GM21528 (cell line): ENCODE data around the gene SRBD1.
"Not testable (repeated sequence)": the region's sequence is repeated elsewhere in the genome, so short reads cannot be mapped to it uniquely, and the experiment has no call there.

Experiments
- ATAC-seq: cut with Tn5 transposase; IDR thresholded peaks from one replicate; pipeline ENCODE4 v1.9.1; 2021; ENCODE audit warnings: mild to moderate bottlenecking, moderate library complexity; ENCODE audit not compliant: unreplicated experiment, low FRiP score

SRBD1 gene

DNA sequence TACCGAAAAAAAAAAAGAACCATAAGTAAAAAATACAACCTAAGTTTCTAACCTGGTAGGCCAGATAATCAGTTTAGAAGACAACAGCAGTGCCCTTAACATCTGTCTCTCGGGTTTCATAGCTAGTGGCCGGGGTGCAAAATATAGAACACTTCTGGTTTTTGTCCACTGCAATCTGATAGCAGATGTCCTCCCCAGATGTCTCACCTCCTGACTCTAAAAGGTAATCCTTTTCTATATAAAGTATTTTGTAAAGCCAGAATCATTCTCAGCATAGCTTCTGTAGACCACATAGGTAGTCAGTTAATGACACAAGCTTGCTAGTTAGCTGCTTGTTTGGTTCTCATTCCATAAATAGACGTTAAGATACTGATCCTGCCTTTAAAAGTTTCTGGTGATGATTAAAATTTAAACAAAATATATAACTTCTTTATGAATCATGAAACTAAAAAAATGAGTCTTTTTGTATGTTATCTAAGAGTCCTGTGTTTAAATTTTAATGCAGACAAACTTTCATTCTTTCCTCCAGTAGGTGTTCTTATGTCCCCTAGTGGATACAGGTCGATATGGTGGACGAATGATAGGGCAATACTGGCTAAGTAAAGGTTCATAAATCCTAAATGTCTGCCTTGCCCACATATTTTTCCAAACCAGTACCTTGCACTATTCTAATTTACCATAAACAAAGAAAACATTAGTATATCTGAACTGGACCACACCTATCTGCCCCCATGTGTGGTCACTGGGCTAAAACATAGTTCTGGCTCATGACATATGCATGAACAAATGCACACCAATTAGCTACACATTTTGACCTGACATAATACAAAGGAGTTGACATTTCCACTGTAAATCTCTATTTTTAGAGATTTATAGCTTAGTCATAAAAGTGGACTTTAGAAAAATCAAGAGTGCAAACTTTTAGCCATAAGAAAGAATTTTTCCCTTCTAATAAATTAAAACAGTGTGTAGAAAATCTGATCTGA lies 171.0 kb downstream of the SRBD1 start:
- ATAC-seq: no peak

DNA sequence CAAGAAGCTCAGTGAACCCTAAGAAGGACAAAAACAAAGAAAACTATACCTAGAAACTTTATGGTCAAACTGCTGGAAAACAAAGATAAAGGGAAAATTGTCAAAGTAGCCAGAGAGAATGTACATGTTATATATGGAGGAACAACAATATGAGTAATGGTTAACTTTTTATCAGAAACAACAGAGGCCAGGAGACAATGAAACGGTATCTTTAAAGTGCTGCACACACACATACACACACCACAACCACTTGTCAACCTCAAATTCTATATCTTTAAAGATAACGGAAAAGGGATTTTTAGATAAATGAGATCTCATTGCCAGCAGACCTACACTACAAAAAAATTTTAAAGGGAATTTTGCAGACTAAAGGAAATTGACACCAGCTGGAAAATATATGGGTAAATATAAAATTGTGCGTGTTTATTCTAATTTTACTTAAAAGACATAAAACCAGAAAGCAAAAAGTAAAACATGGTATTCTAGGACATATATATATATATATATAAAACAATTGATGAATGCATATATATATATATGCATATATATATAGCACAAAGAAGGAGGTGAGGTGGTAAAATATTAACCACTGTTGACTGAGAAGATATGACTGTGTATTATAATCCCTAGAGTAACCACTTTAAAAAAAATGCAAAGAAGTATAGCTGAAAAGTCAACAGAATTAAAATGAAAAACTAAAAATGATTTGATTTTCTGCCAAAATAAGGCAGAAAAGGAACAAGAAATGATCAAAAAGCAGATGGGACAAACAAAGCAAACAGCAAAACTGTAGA lies 172.0 kb downstream of the SRBD1 start:
- ATAC-seq: no peak

DNA sequence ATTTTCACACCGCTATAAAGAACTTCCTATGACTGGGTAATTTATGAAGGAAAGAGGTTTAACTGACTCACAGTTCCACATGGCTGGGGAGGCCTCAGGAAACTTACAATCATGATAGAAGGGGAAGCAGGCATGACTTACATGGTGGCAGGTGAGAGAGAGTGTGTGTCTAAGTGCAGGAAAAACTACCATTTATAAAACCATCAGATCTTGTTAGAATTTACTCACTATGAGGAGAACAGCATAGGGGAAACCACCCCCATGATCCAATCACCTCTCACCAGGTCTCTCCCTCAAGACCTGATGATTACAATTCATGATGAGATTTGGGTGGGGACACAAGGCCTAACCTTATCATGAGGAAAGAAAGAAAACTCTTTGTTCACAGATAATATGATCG lies 174.6 kb downstream of the SRBD1 start:
- no peak for ATAC-seq

DNA sequence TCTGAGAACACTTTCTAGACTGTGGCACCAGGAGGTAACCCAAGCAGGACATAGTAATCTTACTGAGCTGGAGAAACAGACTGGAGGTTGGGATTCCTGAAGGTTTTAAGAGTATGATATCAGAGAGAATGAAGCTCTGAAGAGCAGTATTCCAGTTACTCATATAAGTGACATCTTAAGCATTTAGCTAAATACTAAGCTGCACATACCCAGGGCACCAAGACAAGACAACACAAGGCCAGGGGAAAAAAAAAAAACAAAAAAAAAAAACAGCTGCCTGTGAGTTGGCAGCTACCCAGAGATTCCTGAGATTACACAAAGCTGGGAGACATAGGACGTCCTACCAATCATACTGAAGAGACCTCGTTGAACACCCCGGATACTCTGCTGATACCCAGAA lies 175.8 kb downstream of the SRBD1 start:
- ATAC-seq: no peak

DNA sequence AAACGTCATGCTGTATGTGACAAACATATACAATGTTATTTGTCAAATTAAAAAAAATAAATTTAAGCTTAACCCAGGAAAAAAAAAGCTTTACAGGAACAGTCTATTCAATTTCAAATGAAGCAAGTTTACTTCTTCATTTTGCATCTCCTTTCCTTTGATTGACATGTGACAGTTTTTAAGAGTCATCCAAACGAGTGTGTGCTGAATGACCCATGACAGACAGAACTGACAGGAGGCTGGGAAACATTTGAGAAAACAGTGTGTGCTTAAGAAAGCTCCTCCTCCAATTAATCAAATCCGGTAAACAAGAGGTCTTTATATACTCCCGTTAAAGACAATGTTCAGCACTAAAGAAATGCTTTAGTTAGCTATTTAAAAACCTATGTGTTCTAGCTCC lies 177.7 kb downstream of the SRBD1 start:
- ATAC-seq: no peak

DNA sequence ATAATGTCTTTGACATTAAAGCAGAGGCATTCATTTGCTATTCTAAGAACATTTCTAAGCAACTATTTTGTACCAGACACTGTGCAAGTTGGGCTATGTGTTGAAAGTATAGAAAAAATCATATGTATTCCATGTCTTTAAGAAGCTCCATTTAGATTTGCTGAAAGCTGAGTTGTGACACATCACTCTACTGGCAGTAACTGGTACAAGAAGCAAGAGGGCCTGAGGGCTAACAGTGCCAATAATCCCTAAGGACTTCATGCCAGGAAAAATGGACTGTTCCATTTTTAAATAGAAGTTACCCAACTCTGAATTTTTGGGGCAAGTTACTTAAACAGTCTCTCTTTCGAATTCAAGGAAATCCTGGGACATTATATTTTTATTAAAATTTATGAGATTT lies 178.7 kb downstream of the SRBD1 start:
- ATAC-seq: no peak

DNA sequence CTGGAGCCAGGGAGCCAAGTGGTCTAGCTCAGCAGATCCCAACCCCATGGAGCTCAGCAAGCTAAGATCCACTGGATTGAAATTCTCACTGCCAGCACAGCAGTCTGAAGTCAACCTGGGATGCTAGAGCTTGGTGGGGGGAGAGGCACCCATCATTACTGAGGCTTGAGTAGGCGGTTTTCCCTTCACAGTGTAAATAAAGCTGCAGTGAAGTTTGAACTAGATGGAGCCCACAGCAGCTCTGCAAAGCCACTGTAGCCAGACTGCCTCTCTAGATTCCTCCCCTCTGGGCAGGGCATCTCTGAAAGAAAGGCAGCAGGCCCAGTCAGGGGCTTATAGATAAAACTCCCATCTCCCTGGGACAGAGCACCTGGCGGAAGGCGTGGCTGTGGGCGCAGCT lies 185.0 kb downstream of the SRBD1 start:
- ATAC-seq: not testable (repeated sequence)

DNA sequence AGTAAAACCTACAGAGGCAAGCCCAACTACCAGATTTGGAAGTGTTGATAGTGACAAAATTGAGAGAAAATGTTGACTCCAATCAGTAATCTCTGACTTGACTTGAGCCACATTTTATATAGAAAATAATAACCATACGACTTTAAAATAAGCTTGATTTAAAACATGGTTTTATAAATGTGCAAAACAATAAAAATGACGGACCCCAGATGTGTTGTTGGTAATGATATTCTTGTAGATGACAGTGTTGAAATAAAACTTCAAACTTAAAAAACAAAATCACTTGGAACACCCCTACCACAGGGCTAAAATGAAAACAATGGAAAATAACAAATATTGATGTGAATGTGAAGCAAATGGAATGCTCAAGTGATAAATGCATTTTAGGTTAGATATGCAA lies 188.1 kb downstream of the SRBD1 start:
- ATAC-seq: no peak

DNA sequence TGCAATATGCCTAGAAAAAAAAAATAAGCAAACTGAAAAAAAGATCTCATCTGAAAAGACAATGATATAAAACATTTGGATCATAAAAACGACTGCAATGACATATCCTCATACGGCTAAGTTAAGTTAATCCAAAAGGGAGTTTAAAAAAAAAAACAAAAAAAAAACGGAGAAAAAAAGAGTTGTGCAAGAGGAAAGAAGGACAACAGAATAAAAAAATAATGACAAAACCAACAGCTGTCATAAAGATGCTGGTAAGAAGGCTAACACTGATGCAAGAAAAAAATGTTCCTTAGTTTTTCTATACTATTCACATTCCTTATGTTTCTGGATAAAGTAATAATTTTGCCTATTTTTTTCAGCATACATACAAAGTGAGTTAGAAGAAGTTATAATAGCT lies 192.5 kb downstream of the SRBD1 start:
- no peak for ATAC-seq

DNA sequence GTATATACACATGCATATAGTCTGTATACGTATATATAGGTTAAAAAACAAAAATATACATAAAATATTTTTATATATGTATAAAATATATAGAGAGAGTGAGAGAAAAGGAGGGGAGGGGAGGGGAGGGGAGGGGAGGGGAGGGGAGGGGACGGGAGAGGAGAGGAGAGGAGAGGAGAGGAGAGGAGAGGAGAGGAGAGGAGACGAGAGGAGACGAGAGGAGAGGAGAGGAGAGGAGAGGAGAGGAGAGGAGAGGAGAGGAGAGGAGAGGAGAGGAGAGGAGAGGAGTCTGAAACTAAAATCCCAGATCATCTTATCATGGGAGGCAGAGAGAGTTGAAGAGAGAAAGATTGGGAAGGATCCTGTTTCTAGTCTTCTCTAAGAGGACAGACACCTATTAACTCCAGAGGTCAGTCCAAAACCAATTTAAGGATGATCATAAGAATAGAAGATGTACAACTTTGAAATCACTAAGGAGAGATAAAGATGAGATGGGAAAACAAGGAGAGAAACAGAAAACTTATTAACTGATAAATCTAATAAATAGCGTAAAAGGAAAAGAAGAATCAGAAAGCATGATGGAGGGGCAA lies 195.4 kb downstream of the SRBD1 start:
- no peak for ATAC-seq

DNA sequence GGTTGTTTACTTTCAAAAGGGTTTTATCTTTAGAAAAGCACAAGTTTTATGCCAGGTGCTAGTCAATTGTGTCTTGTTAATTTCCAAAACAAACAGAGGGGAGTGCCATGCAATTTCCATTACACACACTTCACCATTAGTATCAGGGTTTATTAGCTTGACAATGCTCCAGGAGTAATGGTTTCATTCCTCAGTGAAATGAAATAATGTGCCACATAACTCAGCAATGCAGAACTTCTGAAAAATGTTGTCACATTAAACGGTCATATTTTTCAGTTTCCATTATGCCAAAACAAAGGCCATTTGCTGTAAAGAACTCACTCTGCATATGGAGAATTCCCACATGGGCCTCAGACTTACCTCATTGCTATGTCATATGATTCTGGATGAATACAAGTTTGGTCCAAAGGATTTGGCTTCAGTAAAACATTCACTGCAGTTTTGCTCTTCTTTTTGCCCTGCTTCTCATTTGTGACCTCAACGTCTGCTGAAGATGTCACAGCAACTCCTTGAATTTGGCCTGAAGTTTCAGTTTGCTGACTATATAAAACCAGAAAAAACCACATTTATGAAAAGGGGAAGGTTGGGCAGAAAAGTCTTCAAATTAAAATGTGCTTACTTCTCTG lies 198.2 kb downstream of the SRBD1 start:
- ATAC-seq: no peak

DNA sequence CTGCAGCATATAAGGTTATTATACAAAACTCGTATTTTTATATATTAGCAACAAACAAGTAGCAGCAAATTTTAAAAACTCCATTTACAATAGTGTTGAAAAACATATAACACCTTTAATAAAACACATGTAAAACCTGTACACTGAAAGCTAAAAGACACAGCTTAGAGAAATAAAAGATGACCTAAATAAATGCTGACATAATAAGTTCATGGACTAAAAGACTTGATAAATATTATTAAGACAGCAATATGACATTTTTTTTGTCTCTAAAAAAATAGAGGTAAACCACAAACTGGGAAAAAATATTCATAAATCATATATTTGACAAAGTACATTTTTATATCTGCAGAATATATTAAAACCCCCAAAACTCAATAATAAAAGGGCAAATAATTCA lies 201.4 kb downstream of the SRBD1 start:
- no peak for ATAC-seq

DNA sequence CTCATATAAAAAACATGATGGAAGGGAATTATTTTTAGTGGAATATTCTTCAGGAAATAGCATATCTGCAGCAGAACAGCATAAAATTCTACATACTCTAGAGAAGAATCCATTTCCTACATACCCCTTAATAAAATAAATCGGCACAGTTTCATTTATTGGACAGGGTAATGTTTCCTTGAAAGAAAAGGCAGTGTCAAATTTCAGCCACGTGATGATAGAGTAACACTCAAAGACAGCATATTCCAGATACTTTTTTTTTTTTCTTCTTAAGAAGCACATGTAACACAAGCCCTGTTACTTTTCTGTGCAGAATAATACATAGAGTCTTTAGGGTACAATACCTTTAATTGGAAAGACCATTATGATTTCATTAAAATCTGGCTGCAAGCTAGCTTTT lies 204.4 kb downstream of the SRBD1 start:
- ATAC-seq: no peak

DNA sequence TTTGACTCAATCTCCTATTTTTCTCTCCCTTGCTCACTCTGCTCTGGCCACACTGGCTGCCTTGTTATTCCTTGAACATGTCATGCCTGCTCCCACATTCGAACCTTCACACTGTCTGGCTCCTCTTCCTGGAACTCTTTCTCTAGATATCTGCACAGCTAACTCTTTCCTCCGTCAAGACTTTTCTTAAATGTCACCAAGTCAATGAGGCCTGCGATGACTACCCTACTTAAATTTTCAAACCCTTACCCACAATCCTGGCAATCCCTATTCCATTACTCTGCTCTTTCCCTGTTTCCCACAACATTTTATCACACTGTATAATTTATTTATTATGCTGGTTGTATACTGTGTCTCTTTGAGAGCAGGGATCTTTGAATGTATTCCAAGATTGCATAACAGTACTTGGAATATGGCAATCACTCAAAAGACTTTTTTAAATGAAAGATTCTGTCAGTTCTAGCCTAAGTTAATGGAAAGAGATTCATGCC lies 206.2 kb downstream of the SRBD1 start:
- no peak for ATAC-seq

DNA sequence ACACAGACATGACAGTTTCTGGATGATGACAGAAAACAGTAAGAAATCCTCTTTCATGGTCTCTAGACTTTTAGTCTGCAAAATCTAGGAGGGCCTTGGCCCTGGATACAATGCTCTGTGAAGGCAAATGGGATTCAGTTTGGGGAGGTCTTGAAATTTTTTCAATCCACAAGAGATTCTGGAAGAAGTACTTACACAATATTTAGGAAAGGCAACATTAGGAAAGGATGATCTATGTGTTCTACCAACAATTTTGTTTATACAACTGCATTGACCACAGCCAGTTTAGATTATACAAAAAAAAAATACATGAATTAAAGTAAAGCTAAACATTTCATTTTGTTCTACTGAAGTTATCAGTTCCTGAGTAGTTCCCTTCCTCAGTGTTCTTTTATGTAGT lies 208.0 kb downstream of the SRBD1 start:
- no peak for ATAC-seq

DNA sequence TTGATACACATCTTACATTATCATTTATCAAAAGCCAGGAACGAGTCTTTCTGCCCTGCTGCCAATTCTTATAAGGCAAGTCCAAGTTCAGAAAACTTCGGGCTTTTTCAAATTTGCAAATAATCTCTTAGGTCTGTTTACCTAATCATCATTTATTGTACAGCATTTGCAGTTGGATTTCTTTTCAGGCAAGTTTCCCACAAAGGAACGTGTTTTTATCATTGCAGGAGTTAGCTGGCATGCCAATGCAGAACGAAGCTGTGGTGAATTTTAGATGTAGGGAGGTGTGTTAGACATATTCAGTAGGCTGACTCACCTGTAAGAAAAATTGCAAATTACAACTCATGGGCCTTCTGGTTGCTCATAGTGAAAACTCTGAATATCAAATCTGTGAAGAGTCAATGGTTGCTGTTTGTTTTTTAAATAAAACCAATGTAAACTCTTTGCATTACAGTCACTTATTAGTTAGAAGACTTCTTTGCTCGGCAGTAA lies 209.6 kb downstream of the SRBD1 start:
- no peak for ATAC-seq

DNA sequence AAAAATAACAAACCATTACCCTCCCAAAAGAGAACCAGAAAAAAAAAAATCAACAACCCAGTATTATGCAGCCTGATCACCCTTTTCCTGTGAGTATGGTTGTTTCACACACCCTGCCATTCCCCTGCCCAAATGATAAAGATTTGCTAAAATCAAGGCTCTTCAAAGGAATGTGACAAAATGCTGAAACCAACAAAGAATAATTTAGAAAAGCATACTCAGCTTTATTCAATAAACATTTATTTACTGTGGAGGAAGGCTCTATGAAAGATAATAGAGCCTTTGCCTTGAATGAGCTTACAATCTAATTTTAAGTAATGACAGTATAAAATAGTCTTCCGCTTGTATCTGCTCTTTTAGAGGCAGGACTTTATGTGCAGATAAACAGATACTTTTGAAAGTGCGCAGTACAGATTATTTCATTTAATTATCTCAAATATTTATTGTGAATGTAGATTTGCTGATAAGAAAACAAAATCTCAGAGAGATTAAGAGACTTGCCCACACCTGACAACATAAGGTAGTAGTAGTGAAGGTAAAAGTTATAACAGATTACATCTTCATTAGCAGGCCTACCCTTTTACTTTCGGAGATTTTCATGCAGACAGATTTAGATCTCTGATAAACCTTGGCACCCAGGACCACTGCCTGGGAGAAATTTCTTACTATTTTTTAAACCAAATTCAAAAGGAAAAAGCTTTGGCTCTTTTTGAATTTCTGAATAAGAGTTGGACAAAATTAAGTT lies 211.9 kb downstream of the SRBD1 start:
- ATAC-seq: no peak

DNA sequence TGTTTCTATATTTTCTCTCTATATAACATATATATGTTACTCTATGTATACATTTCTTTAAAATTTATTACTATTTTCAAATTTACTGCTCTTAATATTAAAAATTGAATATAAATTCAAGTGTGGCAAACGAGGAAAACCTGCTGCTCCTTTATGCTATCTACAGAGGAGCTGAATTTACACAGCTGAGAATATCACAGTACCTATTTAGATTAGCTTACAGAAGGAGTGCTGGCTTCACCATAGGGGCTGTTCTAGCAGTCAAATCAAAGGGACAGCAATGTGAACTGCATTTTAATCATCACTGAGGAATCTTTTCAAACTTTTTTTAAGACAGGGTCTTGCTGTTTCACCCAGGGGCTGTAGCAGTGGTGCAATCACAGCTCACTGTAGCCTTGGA lies 213.8 kb downstream of the SRBD1 start:
- no peak for ATAC-seq

DNA sequence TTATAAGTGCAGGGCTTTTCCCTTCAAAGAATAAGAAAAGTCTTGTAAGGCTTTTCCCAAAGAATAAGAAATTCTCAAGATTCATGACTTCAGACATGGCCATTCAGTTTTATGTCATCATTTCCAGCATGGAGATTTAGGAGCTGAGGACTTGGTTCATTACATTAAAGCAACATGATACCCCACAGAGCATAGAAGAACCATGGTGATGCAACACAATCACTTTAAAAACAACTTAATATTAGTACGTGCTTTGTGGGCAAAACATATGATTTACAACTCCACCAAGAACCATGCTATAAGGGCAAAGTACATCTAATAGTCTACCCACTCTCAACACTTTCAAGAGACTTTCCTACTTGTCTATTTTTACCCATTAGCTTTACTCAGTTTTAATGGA lies 214.4 kb downstream of the SRBD1 start:
- no peak for ATAC-seq

DNA sequence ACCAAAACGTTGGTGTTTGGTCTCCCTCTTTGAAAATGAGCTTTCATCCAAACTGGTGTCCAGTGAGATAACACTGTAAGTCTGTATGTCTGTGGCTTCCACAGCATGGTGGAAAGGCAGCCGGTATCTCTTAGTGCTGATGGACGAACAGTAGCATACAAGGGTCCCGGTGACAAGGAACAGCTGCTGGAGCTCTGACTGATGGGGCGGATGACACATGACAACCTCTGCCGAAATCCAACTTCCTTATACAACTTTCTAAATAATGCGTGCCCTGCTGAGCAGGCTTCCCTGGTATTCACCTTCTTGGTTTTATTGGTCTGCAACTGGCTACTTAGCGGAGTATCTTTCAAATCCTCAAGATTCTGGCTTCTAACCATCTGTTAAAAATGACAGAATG lies 216.2 kb downstream of the SRBD1 start:
- no peak for ATAC-seq
